Fibroblast of gingiva (primary cell): Measurements from ENCODE around the gene SPOCK2.
"Not testable (repeated sequence)": the region's sequence is repeated elsewhere in the genome, so short reads cannot be mapped to it uniquely, and the experiment has no call there.

Experiments
- DNase-seq: peaks from one replicate; pipeline ENCODE4 v3.0.0-alpha.2; 2011; ENCODE audit warnings: low read depth

The SPOCK2 gene

DNA sequence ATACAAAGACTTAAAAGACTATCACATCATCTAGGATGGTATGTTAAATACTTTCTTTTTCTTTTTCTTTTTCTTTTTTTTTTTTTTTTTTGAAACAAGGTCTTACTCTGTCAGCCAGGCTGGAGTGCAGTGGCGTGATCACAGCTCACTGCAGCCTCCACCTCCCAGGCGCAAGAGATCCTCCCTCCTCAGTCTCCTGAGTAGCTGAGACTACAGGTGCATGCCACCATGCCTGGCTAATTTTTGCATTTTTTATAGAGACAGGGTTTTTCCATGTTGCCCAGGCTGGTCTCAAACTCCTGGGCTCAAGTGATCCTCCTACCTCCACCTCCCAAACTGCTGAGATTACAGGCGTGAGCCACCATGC, 19.6 kb upstream of the SPOCK2 start:
- not testable (repeated sequence) for DNase-seq

GRCh38 chr10:72107325-72108003, 19.1 kb upstream of the SPOCK2 start:
- no peak for DNase-seq

- no peak for DNase-seq
Observed at GRCh38 chr10:72106896-72107295, 18.5 kb upstream of the SPOCK2 start.

DNA sequence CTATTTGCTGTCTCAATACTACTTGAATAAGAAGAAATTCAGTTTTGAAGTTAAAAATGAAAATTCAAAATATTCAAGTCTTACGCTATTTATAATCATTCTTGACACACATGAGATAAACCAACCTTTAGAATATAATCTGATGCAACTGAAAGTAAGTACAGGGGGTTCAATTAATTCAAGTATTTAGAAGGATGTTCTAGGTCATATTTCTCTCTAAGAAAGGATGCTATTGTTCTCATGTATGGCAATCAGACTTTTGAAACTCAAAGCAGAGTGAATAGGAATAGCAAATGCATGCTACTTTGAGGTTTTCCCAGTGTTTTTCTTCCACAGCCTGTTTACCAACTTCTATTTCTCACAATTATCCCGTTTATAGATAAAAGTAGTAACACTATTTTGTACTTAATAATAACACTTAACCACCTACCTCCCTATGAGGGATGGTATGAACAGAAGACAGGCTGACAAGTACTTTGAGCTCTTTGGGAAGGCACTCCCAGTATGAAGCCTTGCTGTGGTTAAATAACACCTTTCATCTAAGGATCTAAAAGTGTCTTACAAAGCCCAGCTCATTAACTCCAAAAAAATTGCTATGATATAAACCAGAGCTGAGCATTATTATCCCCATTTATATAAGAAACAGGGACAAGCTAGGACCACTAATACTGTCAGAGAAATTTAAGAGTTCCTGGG, 18.0 kb upstream of the SPOCK2 start:
- DNase-seq, result no peak

DNA sequence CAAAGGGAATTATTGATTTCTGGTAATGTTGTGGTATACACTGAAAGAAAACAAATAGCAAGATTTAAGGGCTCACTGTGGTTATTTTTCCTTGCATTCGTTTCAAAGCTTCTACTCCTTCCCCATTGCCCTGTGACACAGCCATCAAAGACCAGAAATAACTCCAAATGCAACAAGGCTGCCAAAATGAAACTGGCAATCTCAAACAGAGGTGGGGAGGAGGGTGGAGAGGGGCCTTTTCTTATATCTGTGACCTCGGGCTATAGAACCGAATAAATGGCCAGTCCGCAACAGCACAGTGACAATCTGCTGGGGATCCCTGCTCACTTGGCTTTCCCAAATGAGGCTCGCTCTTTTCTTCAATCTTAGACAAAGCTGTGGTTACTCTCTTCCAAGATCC, 17.4 kb upstream of the SPOCK2 start:
- DNase-seq, result no peak

GRCh38 chr10:72105098-72105475, 16.7 kb upstream of the SPOCK2 start:
- DNase-seq, result no peak

DNA sequence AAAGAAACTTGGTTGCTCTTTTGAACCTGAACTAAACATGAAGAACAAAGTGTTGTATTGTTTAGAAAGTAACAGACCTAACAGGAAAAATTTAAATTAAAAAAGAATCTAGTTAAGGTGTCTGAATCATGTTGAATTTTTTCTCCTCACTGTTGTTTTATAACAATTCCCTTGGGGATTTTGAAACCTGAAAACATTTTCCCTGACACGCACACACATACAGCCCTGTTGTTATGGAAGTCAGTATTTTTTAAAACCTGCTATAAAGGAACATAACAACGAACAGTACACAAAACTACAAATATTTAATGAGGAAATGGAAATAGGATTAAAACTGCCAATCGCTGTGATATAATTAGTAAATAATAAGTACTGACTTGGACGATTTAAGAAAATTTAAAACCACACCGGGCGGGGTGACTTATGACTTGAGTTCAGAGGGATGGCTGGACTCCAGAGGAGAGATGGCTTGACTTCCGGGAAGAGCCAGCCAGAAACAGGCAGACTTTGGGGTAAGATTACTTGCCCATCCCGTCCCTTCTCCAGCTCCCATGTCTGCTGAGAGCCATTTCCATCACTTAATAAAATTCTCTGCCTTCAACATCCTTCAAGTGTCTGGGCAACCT, 16.2 kb upstream of the SPOCK2 start:
- DNase-seq, result peak; percentile 45

- DNase-seq, result no peak
Observed at GRCh38 chr10:72099600-72099921, 11.2 kb upstream of the SPOCK2 start.

GRCh38 chr10:72098836-72099599, 10.7 kb upstream of the SPOCK2 start:
- no peak for DNase-seq

GRCh38 chr10:72098301-72098835, 10.0 kb upstream of the SPOCK2 start:
- no peak for DNase-seq

DNA sequence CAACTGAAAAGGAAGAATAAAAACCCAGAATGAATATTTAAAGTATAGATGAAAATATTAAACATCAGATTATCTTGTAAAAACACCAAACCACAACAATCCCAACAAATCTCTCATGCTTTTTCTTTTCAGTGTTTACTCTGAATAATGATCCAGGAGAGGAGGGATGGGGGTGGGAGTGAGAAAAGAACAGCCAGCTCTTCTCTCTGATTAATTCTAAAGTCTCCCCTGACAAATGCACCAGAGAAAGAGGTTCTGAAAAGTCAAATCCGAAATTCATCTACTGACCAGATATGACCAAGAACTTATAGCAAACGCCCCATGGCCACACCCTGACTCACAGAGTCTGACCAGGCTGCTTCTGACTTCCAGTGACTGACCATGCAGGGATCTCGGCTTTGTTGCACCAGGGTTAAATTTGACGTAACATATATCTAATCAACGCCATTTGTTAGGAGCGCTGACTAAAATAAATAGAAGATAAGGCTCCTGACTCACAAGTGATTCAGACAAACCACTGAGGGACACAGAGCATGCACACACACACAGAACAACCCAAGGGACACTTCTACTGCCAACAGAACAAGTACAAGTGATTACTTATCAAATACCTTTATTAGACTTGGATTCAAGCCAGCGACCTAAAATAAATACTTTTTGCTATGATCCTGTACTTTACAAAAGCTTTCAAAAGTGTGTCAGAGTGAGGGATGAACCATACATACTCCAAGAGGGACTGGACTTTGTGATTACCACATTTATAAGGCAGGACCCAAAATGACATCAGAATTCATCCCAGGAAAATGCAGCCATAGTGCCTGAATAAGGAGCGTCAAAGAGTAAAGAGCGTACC, 9.3 kb upstream of the SPOCK2 start:
- DNase-seq, result peak; percentile 47

- DNase-seq, result no peak
Observed at GRCh38 chr10:72096115-72097000, 8.0 kb upstream of the SPOCK2 start.

DNA sequence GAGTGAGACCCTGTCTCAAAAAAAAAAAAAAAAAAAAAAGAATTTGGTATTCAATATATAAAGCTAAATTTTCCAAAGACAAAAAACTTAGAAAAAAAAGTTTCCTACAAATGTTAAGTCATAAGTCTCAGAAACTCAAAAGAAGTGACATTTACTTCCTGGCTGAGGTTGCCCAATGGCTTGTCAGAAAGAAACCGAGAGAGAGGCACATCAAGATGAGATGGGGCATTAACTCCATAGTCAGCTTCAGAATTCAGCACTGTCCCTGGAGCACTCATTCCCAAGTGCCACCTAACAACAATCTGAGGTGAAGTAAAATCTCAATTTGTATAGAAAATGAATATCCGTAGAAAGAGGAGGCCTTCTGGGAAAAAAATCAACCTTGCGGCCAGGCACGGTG, 6.8 kb upstream of the SPOCK2 start:
- DNase-seq, result no peak

DNA sequence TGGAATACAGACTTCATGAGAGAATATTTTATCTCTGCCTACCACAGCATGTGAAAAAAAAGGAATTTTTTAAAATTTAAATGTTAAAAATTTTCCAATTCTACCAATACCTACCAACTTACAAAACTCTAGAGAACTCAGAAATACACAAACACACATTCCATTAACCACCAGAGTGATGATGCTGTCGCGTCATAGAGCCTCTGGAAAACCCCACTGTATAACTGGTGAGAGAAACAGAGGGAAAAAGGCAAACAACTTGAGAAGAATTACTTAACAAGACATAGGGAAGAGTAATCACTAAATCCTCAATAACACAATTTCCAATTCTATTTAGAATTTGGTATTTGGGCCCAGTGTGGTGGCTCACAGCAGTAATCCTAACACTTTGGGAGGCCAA, 6.2 kb upstream of the SPOCK2 start:
- DNase-seq, result no peak

GRCh38 chr10:72093450-72093849, 5.1 kb upstream of the SPOCK2 start:
- no peak for DNase-seq

GRCh38 chr10:72092987-72093386, 4.6 kb upstream of the SPOCK2 start:
- no peak for DNase-seq

- no peak for DNase-seq
Observed at GRCh38 chr10:72092171-72092924, 4.0 kb upstream of the SPOCK2 start.

DNA sequence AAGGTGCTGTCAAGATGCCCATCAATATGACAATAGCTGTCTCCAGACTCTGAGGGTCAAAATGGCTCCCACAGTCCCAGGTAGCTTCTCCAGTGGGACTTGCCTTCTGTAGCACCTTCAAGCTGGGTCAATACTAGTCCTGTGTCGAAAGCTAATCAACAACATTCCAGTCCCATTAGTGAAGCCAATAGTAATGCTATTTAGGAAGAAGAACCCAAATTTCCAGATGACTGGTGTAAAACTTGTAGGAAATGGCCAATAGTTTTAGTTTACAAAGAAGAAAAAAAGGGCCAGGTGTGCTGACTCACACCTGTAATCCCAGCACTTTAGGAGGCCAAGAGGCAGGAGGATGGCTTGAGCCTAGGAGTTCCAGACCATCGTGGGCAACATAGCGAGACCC, 2.0 kb upstream of the SPOCK2 start:
- DNase-seq, result no peak

DNA sequence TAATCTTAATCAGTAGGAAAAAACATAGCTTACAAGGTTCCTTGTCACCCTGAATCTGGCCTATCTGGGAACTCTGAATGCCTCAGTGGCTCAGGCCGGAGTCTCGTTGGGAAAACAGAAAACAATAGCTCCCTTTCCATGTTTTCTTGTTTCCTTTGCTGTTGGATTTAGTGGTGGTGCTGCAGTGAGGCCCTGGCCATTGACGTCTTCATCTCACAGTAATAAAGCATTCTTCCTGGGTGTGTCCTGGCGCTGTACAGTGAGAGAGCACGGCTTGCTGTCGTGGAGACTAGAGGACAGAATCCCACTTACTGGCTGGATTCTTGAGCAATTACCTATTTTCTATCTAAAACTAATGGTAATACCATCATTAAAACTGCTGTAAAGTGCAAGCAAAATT, 1.3 kb upstream of the SPOCK2 start:
- DNase-seq, result no peak
